IMR-90 (cell line): ENCODE data around the gene TCEA2. TPM values are rescaled to one million over a fixed set of nuclear protein-coding genes. Genes with fewer than 3 reads are reported as not detected.

Source experiments
- ATAC-seq: fragments of 200-7000 bp; cut with Tn5 transposase; 2 replicates; pipeline ENCODE4 v1.9.1; 2020; ENCODE audit warnings: low read depth, mild to moderate bottlenecking, moderate library complexity
- BruUV-seq: library from RNA; stranded (reverse); fragments of 400-500 nt; replicated peaks from 2 replicates; lab custom pipeline; 2021; lab: Mats Ljungman, UMichigan
- CTCF ChIA-PET: fragments of 300-600 bp; formaldehyde crosslinking; extraction: SDS; loops from one replicate; lab custom pipeline; 2021; ENCODE audit warnings: antibody characterized with exemption; lab: Yijun Ruan, JAX
- POLR2A ChIA-PET: fragments of 300-600 bp; sonication (Branson Sonifier 250); formaldehyde crosslinking; loops from one replicate; lab custom pipeline; 2022; ENCODE audit warnings: antibody characterized with exemption; ENCODE audit not compliant: unreplicated experiment; lab: Charles Lee
- DNase-seq: peaks from one replicate; pipeline ENCODE4 v3.0.0; 2013
- H2AFZ ChIP-seq: replicated peaks from 2 replicates; pipeline ENCODE3; 2013; ENCODE audit warnings: low read length, mild to moderate bottlenecking; ENCODE audit not compliant: poor library complexity
- H2AK5ac ChIP-seq: 2 replicates; pipeline ENCODE4 v1.6.1; 2013; ENCODE audit warnings: low read depth, low read length, inconsistent platforms
- H2AK9ac ChIP-seq: replicated peaks from 2 replicates; pipeline ENCODE3; 2013; ENCODE audit warnings: mild to moderate bottlenecking, low read depth, low read length, moderate library complexity; ENCODE audit not compliant: poor library complexity
- H2BK120ac ChIP-seq: 2 replicates; pipeline ENCODE4 v1.6.1; 2013; ENCODE audit warnings: low read depth, low read length, inconsistent platforms
- H2BK15ac ChIP-seq: 3 replicates; pipeline ENCODE4 v1.6.1; 2013; ENCODE audit warnings: low read depth, low read length, inconsistent platforms
- H2BK20ac ChIP-seq: 2 replicates; pipeline ENCODE4 v1.6.1; 2013; ENCODE audit warnings: low read depth, mild to moderate bottlenecking, inconsistent platforms, low read length, moderate library complexity
- H2BK5ac ChIP-seq: 2 replicates; pipeline ENCODE4 v1.6.1; 2013; ENCODE audit warnings: mild to moderate bottlenecking, low read depth, low read length, inconsistent platforms; ENCODE audit not compliant: poor library complexity, severe bottlenecking
- H3K14ac ChIP-seq: replicated peaks from 2 replicates; pipeline ENCODE4 v1.6.1; 2013; ENCODE audit warnings: low read depth, low read length, inconsistent platforms
- H3K18ac ChIP-seq: 2 replicates; pipeline ENCODE4 v1.6.1; 2013; ENCODE audit warnings: low read depth, low read length, control low read depth
- H3K23ac ChIP-seq: 2 replicates; pipeline ENCODE4 v1.6.1; 2013; ENCODE audit warnings: low read depth, low read length, inconsistent platforms
- H3K27ac ChIP-seq: 2 replicates; pipeline ENCODE4 v1.5.1; 2013; ENCODE audit warnings: mild to moderate bottlenecking, control low read depth, low read length; ENCODE audit not compliant: insufficient read depth
- H3K27me3 ChIP-seq: 2 replicates; pipeline ENCODE4 v1.6.1; 2013; ENCODE audit warnings: low read length; ENCODE audit not compliant: control insufficient read depth, insufficient read depth
- H3K36me3 ChIP-seq: 2 replicates; pipeline ENCODE4 v1.6.1; 2013; ENCODE audit warnings: low read length, mixed read lengths; ENCODE audit not compliant: control insufficient read depth, insufficient read depth
- H3K4ac ChIP-seq: 2 replicates; pipeline ENCODE4 v1.6.1; 2013; ENCODE audit warnings: low read depth, low read length, inconsistent platforms
- H3K4me1 ChIP-seq: 2 replicates; pipeline ENCODE4 v1.6.1; 2013; ENCODE audit warnings: low read length, mixed read lengths; ENCODE audit not compliant: control insufficient read depth, insufficient read depth
- H3K4me2 ChIP-seq: 2 replicates; pipeline ENCODE4 v1.6.1; 2013; ENCODE audit warnings: low read depth, mild to moderate bottlenecking, control low read depth, low read length, moderate library complexity
- H3K4me3 ChIP-seq: 2 replicates; pipeline ENCODE4 v1.5.1; 2013; ENCODE audit warnings: low read depth, mild to moderate bottlenecking, control low read depth, low read length, moderate library complexity; ENCODE audit not compliant: insufficient read depth
- H3K56ac ChIP-seq: 2 replicates; pipeline ENCODE4 v1.6.1; 2013; ENCODE audit warnings: low read length, inconsistent platforms; ENCODE audit not compliant: insufficient read depth; ENCODE audit errors: extremely low read depth
- H3K79me1 ChIP-seq, 2 experiments: 2 replicates each; pipeline ENCODE4 v1.6.1; 2013; ENCODE audit warnings: low read length in 2 of 2, inconsistent platforms in 1 of 2, low read depth in 1 of 2
- H3K9ac ChIP-seq: 2 replicates; pipeline ENCODE4 v1.6.1; 2013; ENCODE audit warnings: low read depth, low read length, control low read depth
- H3K9me1 ChIP-seq: 2 replicates; pipeline ENCODE4 v1.6.1; 2013; ENCODE audit warnings: low read length, inconsistent platforms; ENCODE audit not compliant: insufficient read depth
- H3K9me3 ChIP-seq: 2 replicates; pipeline ENCODE4 v1.6.1; 2013; ENCODE audit warnings: low read length; ENCODE audit not compliant: control insufficient read depth, insufficient read depth
- H4K20me1 ChIP-seq: 2 replicates; pipeline ENCODE4 v1.6.1; 2013; ENCODE audit warnings: low read length, inconsistent platforms; ENCODE audit not compliant: insufficient read depth
- H4K5ac ChIP-seq: 2 replicates; pipeline ENCODE4 v1.6.1; 2013; ENCODE audit warnings: mild to moderate bottlenecking, low read depth, low read length, control low read depth
- H4K8ac ChIP-seq, 2 experiments: 2 replicates each; pipeline ENCODE4 v1.6.1; 2013; ENCODE audit warnings: low read depth in 2 of 2, low read length in 2 of 2, control low read depth in 1 of 2, inconsistent platforms in 1 of 2
- H4K91ac ChIP-seq: 2 replicates; pipeline ENCODE4 v1.6.1; 2013; ENCODE audit warnings: low read depth, low read length, inconsistent platforms; ENCODE audit not compliant: insufficient read depth
- BHLHE40 ChIP-seq: fragments of 150-350 bp; IDR thresholded peaks from 2 replicates; pipeline ENCODE4 v1.6.1; 2016; ENCODE audit warnings: mild to moderate bottlenecking, low read depth, low read length
- CEBPB ChIP-seq: IDR thresholded peaks from 2 replicates; pipeline ENCODE4 v1.6.1; 2012; ENCODE audit warnings: low read depth, low read length, improper control_type of control experiment
- CHD1 ChIP-seq: IDR thresholded peaks from 2 replicates; pipeline ENCODE4 v1.6.1; 2012; ENCODE audit warnings: low read depth, low read length, improper control_type of control experiment
- CTCF ChIP-seq: conservative IDR thresholded peaks from 2 replicates; pipeline ENCODE4 v1.5.1; 2012; ENCODE audit warnings: mild to moderate bottlenecking, low read depth, low read length, improper control_type of control experiment
- FOS ChIP-seq: fragments of 150-350 bp; IDR thresholded peaks from 2 replicates; pipeline ENCODE4 v1.6.1; 2016; ENCODE audit warnings: low read depth, low read length
- MAFK ChIP-seq: IDR thresholded peaks from 2 replicates; pipeline ENCODE4 v1.6.1; 2012; ENCODE audit warnings: low read depth, low read length, improper control_type of control experiment
- MAZ ChIP-seq: IDR thresholded peaks from 2 replicates; pipeline ENCODE4 v1.6.1; 2012; ENCODE audit warnings: low read depth, mild to moderate bottlenecking, low read length, improper control_type of control experiment, moderate library complexity, borderline replicate concordance
- MXI1 ChIP-seq: IDR thresholded peaks from 2 replicates; pipeline ENCODE4 v1.6.1; 2012; ENCODE audit warnings: low read depth, mild to moderate bottlenecking, low read length, moderate library complexity, borderline replicate concordance
- POLR2A ChIP-seq: IDR thresholded peaks from 2 replicates; pipeline ENCODE4 v1.6.1; 2012; ENCODE audit warnings: mild to moderate bottlenecking, low read depth, low read length
- RAD21 ChIP-seq: IDR thresholded peaks from 2 replicates; pipeline ENCODE4 v1.6.1; 2012; ENCODE audit warnings: low read length, improper control_type of control experiment
- RCOR1 ChIP-seq: IDR thresholded peaks from 2 replicates; pipeline ENCODE4 v1.6.1; 2012; ENCODE audit warnings: mild to moderate bottlenecking, low read length, improper control_type of control experiment; ENCODE audit not compliant: insufficient replicate concordance
- RFX5 ChIP-seq: IDR thresholded peaks from 2 replicates; pipeline ENCODE4 v1.8.0; 2012; ENCODE audit warnings: low read depth, mild to moderate bottlenecking, low read length, moderate library complexity
- SMC3 ChIP-seq: fragments of 150-350 bp; IDR thresholded peaks from 2 replicates; pipeline ENCODE4 v1.6.1; 2016; ENCODE audit warnings: low read depth, mild to moderate bottlenecking, antibody characterized with exemption, low read length, moderate library complexity
- WGBS, 2 experiments: methylation state at CpG; one replicate each; pipeline versions ENCODE4 v1.1.5 to v1.1.7; 2013; ENCODE audit warnings: missing lambda C conversion rate in 2 of 2; ENCODE audit not compliant: insufficient read length in 1 of 2; ENCODE audit errors: extremely low coverage in 2 of 2; 5-methylcytosine and 5-hydroxymethylcytosine counted together
- dilution Hi-C: fragments of 300-500 bp; cut with HindIII; formaldehyde crosslinking; loops from one replicate; pipeline ENCODE4 v1.14.3; 2018; ENCODE audit warnings: low sequenced_read_pairs; ENCODE audit not compliant: unreplicated experiment
- in situ Hi-C: fragments of 300-500 bp; cut with MboI; formaldehyde crosslinking; loops from 3 replicates; pipeline ENCODE4 v1.14.3; 2019; ENCODE audit warnings: low sequenced_read_pairs, inconsistent platforms, mixed read lengths
- intact Hi-C: fragments of 100-400 bp; cut with micrococcal nuclease; formaldehyde crosslinking; loops from 2 replicates; pipeline ENCODE4 v1.10.0; 2022
- polyA plus RNA-seq, 3 experiments: library from polyadenylated mRNA; depleted of rRNA; stranded (reverse); fragments of >200 nt; gene quantifications; 2 replicates each; pipeline ENCODE4 v1.2.3, GENCODE V29; 2012; ENCODE audit warnings: low replicate concordance in 1 of 3
- total RNA-seq: library from RNA; depleted of rRNA; stranded (reverse); fragments of >200 nt; gene quantifications from 2 replicates; pipeline ENCODE4 v1.2.3, GENCODE V29; 2012
- TF ChIP-seq, protein P1 (sequence below): fragments of 150-350 bp; IDR thresholded peaks from 2 replicates; pipeline ENCODE4 v1.6.1; 2017; ENCODE audit warnings: mild to moderate bottlenecking, antibody characterized with exemption, low read length, low read depth

The TCEA2 gene
- total and polyA plus RNA-seq, 2 of the 4 experiments (the other 2 are of a cell fraction): 9.3 to 30.0 TPM

- ATAC-seq (peak; percentile 6), DNase-seq (no peak)
- POLR2A ChIA-PET: interaction anchor here (0.6 kb wide), 2 partner anchors 9 to 10 kb away, joined by 3 read pairs; no protein-coding TSS in a partner anchor
- Histone ChIP-seq H3K9me3 (no peaks in the 10 kb centered on the region), H3K9me1 (peaks cover 19% of the 10 kb centered on the region), H3K9ac (peak overlapping the region; percentile 92), H3K36me3 (no peaks in the 10 kb centered on the region), H2BK5ac (peak overlapping the region; percentile 62), H3K4ac (peak overlapping the region; percentile 90), H2AK5ac (peak overlapping the region; percentile 85), H3K56ac (peak overlapping the region; percentile 40; the same call in 1 of the 2 replicates), H3K4me2 (peak overlapping the region; percentile 88), H4K91ac (peak overlapping the region; percentile 68), H3K14ac (peak overlapping the region; percentile 45), H4K5ac (no peak overlapping the region), H3K79me1 (peaks cover 10 to 38% of the 10 kb centered on the region in 2 experiments; a peak in 3 of 4 replicates), H3K23ac (peak overlapping the region; percentile 82; the same call in 1 of the 2 replicates), H4K20me1 (peaks cover 15% of the 10 kb centered on the region), H3K4me1 (peaks cover 27% of the 10 kb centered on the region), H3K27ac (peak overlapping the region; percentile 66), H2AFZ (peak overlapping the region; percentile 97), H2BK15ac (peak overlapping the region; percentile 58; the same call in 1 of the 3 replicates), H3K18ac (no peak overlapping the region), H3K27me3 (no peaks in the 10 kb centered on the region), H2BK20ac (0 out of 2 replicates have a peak overlapping the region, but pooled peaks have one; percentile 35), H2AK9ac (peak overlapping the region; percentile 99), H2BK120ac (no peak overlapping the region; the same call in 1 of the 2 replicates), H3K4me3 (peak overlapping the region; percentile 87), H4K8ac (peak overlapping the region; percentile 80 to 82; a peak in 3 of 4 replicates)
- 0% methylated on average over 15 of the region's 51 CpGs; no CpG with 5 or more reads in 1 of the 2 experiments for WGBS, 2 experiments
- CTCF ChIA-PET: interaction anchor here (1.5 kb wide), 1 partner anchor 83 kb away, joined by 3 read pairs; the partner anchor contains the start of gene PRPF6
- in situ Hi-C loops (no loop called here), intact Hi-C loops (no loop called here), dilution Hi-C loops (no loop called here)
- BruUV-seq: no TSS peak
- TF ChIP-seq POLR2A (no peak), MAZ (no peak), MXI1 (no peak), BHLHE40 (no peak), CHD1 (no peak), RFX5 (no peak), FOS (no peak), MAFK (no peak), RCOR1 (no peak), SMC3 (no peak), CTCF (no peak), RAD21 (no peak), CEBPB (no peak)
- TF ChIP-seq, protein P1, sequence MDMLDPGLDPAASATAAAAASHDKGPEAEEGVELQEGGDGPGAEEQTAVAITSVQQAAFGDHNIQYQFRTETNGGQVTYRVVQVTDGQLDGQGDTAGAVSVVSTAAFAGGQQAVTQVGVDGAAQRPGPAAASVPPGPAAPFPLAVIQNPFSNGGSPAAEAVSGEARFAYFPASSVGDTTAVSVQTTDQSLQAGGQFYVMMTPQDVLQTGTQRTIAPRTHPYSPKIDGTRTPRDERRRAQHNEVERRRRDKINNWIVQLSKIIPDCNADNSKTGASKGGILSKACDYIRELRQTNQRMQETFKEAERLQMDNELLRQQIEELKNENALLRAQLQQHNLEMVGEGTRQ: no peak
Observed at GRCh38 chr20:64063389-64064144, 569 bp downstream of the TCEA2 start.
